Liver (tissue), 9 donors: Measurements from ENCODE around the gene WDR76. TPM values are rescaled to one million over a fixed set of nuclear protein-coding genes. Genes with fewer than 3 reads are reported as not detected.

ENCODE experiments used
- DNase-seq: peaks from one replicate; pipeline ENCODE4 v3.0.0-alpha.2; 2017; ENCODE audit warnings: low spot score
- H3K27ac ChIP-seq, 2 donors: one replicate each; pipeline ENCODE4 v1.7.0; 2013; ENCODE audit warnings: inconsistent platforms in 2 of 2, low read length in 2 of 2, control low read depth in 1 of 2, low read depth in 1 of 2, mild to moderate bottlenecking in 1 of 2
- H3K27me3 ChIP-seq, 4 donors: one replicate each; pipeline versions ENCODE4 v1.6.1 to v1.7.0; 2013; ENCODE audit warnings: low read length in 3 of 4, inconsistent platforms in 1 of 4, mild to moderate bottlenecking in 1 of 4, moderate library complexity in 1 of 4; ENCODE audit not compliant: control insufficient read depth in 4 of 4, insufficient read depth in 4 of 4
- H3K36me3 ChIP-seq, 4 donors: one replicate each; pipeline versions ENCODE4 v1.6.1 to v1.7.0; 2013; ENCODE audit warnings: low read length in 3 of 4, mild to moderate bottlenecking in 3 of 4, low read depth in 1 of 4, moderate library complexity in 1 of 4; ENCODE audit not compliant: control insufficient read depth in 4 of 4, insufficient read depth in 3 of 4
- H3K4me1 ChIP-seq, 4 donors: one replicate each; pipeline versions ENCODE4 v1.6.1 to v1.7.0; 2013; ENCODE audit warnings: low read length in 3 of 4, mild to moderate bottlenecking in 3 of 4, moderate library complexity in 1 of 4; ENCODE audit not compliant: control insufficient read depth in 4 of 4, insufficient read depth in 4 of 4
- H3K4me3 ChIP-seq, 3 donors: one replicate each; pipeline versions ENCODE4 v1.6.1 to v1.7.0; 2013; ENCODE audit warnings: low read length in 3 of 3, control low read depth in 1 of 3, low read depth in 1 of 3, mild to moderate bottlenecking in 1 of 3
- H3K9ac ChIP-seq, 2 donors: one replicate each; pipeline ENCODE4 v1.7.0; 2013; ENCODE audit warnings: low read length in 2 of 2, mild to moderate bottlenecking in 2 of 2, moderate library complexity in 2 of 2, control low read depth in 1 of 2, low read depth in 1 of 2
- H3K9me3 ChIP-seq, 4 donors: one replicate each; pipeline versions ENCODE4 v1.6.1 to v1.7.0; 2013; ENCODE audit warnings: low read length in 3 of 4; ENCODE audit not compliant: control insufficient read depth in 4 of 4
- ATF3 ChIP-seq: IDR thresholded peaks from 2 replicates; pipeline ENCODE4 v1.6.1; 2016; ENCODE audit warnings: antibody characterized with exemption
- EGR1 ChIP-seq, 2 donors: IDR thresholded peaks; 2 replicates each; pipeline ENCODE4 v1.6.1; 2016 to 2018; ENCODE audit warnings: antibody characterized with exemption in 2 of 2, low read depth in 2 of 2
- FOXA1 ChIP-seq: IDR thresholded peaks from 2 replicates; pipeline ENCODE4 v1.6.1; 2016; ENCODE audit warnings: antibody characterized with exemption
- FOXA2 ChIP-seq: IDR thresholded peaks from 2 replicates; pipeline ENCODE4 v1.6.1; 2016; ENCODE audit warnings: antibody characterized with exemption
- HNF4G ChIP-seq: IDR thresholded peaks from 2 replicates; pipeline ENCODE4 v1.6.1; 2016; ENCODE audit warnings: antibody characterized with exemption
- JUND ChIP-seq, 2 donors: IDR thresholded peaks; 2 replicates each; pipeline ENCODE4 v1.6.1; 2016; ENCODE audit warnings: antibody characterized with exemption in 2 of 2
- RAD21 ChIP-seq, 2 donors: IDR thresholded peaks; 2 replicates each; pipeline ENCODE4 v1.6.1; 2016; ENCODE audit warnings: antibody characterized with exemption in 2 of 2, mild to moderate bottlenecking in 2 of 2
- REST ChIP-seq: IDR thresholded peaks from 2 replicates; pipeline ENCODE4 v1.6.1; 2016; ENCODE audit warnings: antibody characterized with exemption, mild to moderate bottlenecking
- RXRA ChIP-seq, 2 donors: IDR thresholded peaks; 2 replicates each; pipeline ENCODE4 v1.6.1; 2017 to 2018; ENCODE audit warnings: antibody characterized with exemption in 2 of 2, mild to moderate bottlenecking in 1 of 2
- SP1 ChIP-seq: IDR thresholded peaks from 2 replicates; pipeline ENCODE4 v1.6.1; 2018; ENCODE audit warnings: antibody characterized with exemption, mild to moderate bottlenecking
- YY1 ChIP-seq: IDR thresholded peaks from 2 replicates; pipeline ENCODE4 v1.6.1; 2016; ENCODE audit warnings: antibody characterized with exemption, mild to moderate bottlenecking
- ZBTB33 ChIP-seq: IDR thresholded peaks from 2 replicates; pipeline ENCODE4 v1.6.1; 2016; ENCODE audit warnings: antibody characterized with exemption
- WGBS: extraction: QIAGEN DNeasy Blood & Tissue Kit; methylation state at CpG from one replicate; pipeline ENCODE4 v1.1.7; 2013; 5-methylcytosine and 5-hydroxymethylcytosine counted together
- polyA plus RNA-seq, 2 donors: library from polyadenylated mRNA; stranded (reverse) in 1 of 2; unstranded in 1 of 2; fragments of 200-250 nt in 1 of 2; fragments of >200 nt in 1 of 2; fragmentation: Nextera tagmentation in 1 of 2; extraction: Ambion mirVana in 1 of 2; gene quantifications; one replicate each; pipeline versions ENCODE4 v1.2.1 to v1.2.3, GENCODE V29; 2013 to 2015
- total RNA-seq, 2 donors: library from RNA; depleted of rRNA; stranded (reverse); fragments of >200 nt; gene quantifications; one replicate each; pipeline ENCODE4 v1.2.3, GENCODE V29; 2014
- donor health status: healthy.
- donor health status: healthy.
- donor health status: healthy.
- donor health status: healthy.
- donor health status: healthy.

The WDR76 gene
- total and polyA plus RNA-seq, 4 donors, result 0.44 to 17.4 (median 0.81) TPM

- 83% methylated on average over 10 of the region's 10 CpGs for WGBS
- Histone ChIP-seq H3K27ac (peak overlapping the region; percentile 96 to 98), H3K9ac (peak overlapping the region in 1 of 2 donors; percentile 93), H3K27me3 (no peaks in the 10 kb centered on the region), H3K4me3 (peak overlapping the region in 1 of 3 donors; percentile 72), H3K36me3 (peaks cover 0 to 22% (median 17%) of the 10 kb centered on the region in 4 donors), H3K4me1 (peaks cover 3 to 18% (median 12%) of the 10 kb centered on the region in 4 donors), H3K9me3 (no peaks in the 10 kb centered on the region)
- no peak for DNase-seq
- TF ChIP-seq HNF4G (no peak), ZBTB33 (no peak), FOXA1 (no peak), EGR1 (IDR thresholded peaks at IDR 0.05; ENCODE audit: low read depth in 2 of 2) (no peak), SP1 (no peak), JUND (IDR thresholded peaks at IDR 0.05) (no peak), FOXA2 (no peak), RXRA (IDR thresholded peaks at IDR 0.05) (no peak), REST (no peak), RAD21 (IDR thresholded peaks at IDR 0.05) (no peak), ATF3 (no peak)
These were observed 33.2 kb upstream of the WDR76 start for GRCh38 chr15:43793647-43794046.

GRCh38 chr15:43794269-43795037 lies 32.3 kb upstream of the WDR76 start:
- no peak overlapping the region for H3K9ac ChIP-seq
- peaks cover 3 to 18% (median 12%) of the 10 kb centered on the region in 4 donors for H3K4me1 ChIP-seq
- H3K27me3 ChIP-seq, result no peaks in the 10 kb centered on the region
- peaks cover 0 to 23% (median 19%) of the 10 kb centered on the region in 4 donors for H3K36me3 ChIP-seq
- peak overlapping the region; percentile 9 to 98 for H3K27ac ChIP-seq
- no peaks in the 10 kb centered on the region for H3K9me3 ChIP-seq
- H3K4me3 ChIP-seq, result no peak overlapping the region
- no peak for TF ChIP-seq EGR1 (IDR thresholded peaks at IDR 0.05; ENCODE audit: low read depth in 2 of 2)
- TF ChIP-seq REST, result peak; percentile 73
- TF ChIP-seq YY1, result no peak
- no peak for DNase-seq
- 78% methylated on average over 9 of the region's 9 CpGs for WGBS
